ENCODE results near the gene KCNQ5.

GRCh38 chr6:72624557-72625160 is 2.8 kb downstream of the KCNQ5 start:
- TF ChIP-seq, protein P1, sequence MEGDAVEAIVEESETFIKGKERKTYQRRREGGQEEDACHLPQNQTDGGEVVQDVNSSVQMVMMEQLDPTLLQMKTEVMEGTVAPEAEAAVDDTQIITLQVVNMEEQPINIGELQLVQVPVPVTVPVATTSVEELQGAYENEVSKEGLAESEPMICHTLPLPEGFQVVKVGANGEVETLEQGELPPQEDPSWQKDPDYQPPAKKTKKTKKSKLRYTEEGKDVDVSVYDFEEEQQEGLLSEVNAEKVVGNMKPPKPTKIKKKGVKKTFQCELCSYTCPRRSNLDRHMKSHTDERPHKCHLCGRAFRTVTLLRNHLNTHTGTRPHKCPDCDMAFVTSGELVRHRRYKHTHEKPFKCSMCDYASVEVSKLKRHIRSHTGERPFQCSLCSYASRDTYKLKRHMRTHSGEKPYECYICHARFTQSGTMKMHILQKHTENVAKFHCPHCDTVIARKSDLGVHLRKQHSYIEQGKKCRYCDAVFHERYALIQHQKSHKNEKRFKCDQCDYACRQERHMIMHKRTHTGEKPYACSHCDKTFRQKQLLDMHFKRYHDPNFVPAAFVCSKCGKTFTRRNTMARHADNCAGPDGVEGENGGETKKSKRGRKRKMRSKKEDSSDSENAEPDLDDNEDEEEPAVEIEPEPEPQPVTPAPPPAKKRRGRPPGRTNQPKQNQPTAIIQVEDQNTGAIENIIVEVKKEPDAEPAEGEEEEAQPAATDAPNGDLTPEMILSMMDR (IDR thresholded peaks at IDR 0.05), result peak; percentile 19 to 60 (median 35)
- no peak for TF ChIP-seq EP300 (IDR thresholded peaks at IDR 0.05)
